Vagina (tissue), 2 donors: ENCODE data around the gene CHRDL2.

Experiments
- CTCF ChIP-seq, 3 experiments: fragments of 450-650 bp in 2 of 3; fragments of 200-600 bp in 1 of 3; sonication (generic) in 1 of 3; IDR thresholded peaks; one replicate each; pipeline ENCODE4 v1.5.1; 2017 to 2019; ENCODE audit warnings: antibody characterized with exemption in 3 of 3, mild to moderate bottlenecking in 2 of 3, moderate library complexity in 2 of 3
- POLR2A ChIP-seq, 2 donors: fragments of 450-650 bp; IDR thresholded peaks; one replicate each; pipeline ENCODE4 v1.6.1; 2017; ENCODE audit warnings: antibody characterized with exemption in 2 of 2, mild to moderate bottlenecking in 2 of 2, moderate library complexity in 2 of 2
- POLR2AphosphoS5 ChIP-seq, 2 donors: sonication (generic); formaldehyde crosslinking; IDR thresholded peaks; one replicate each; pipeline ENCODE4 v1.9.0; 2017; ENCODE audit warnings: antibody characterized with exemption in 2 of 2, mild to moderate bottlenecking in 2 of 2, low read depth in 1 of 2; ENCODE audit not compliant: insufficient read depth in 1 of 2

- TF ChIP-seq POLR2A (IDR thresholded peaks at IDR 0.05) (no peak), CTCF (IDR thresholded peaks at IDR 0.05) (no peak), POLR2AphosphoS5 (IDR thresholded peaks at IDR 0.05; ENCODE audit: insufficient read depth in 1 of 2, low read depth in 1 of 2) (no peak)
Observed at GRCh38 chr11:74650498-74650897, 80.7 kb downstream of the CHRDL2 start.
